A549 (cell line): ENCODE results near the gene LUZP2. TPM values are rescaled to one million over a fixed set of nuclear protein-coding genes. Genes with fewer than 3 reads are reported as not detected.

ENCODE experiments used
- ATAC-seq, 2 experiments: fragments of 200-7000 bp in 1 of 2; fragments of >200 bp in 1 of 2; cut with Nextera tagmentation in 1 of 2; cut with Tn5 transposase in 1 of 2; 3 replicates each; pipeline versions ENCODE4 v1.8.0 to v1.9.1; 2018 to 2020; ENCODE audit warnings: mild to moderate bottlenecking in 1 of 2, moderate library complexity in 1 of 2
- CTCF ChIA-PET: fragments of 300-600 bp; sonication (Branson Sonifier 250); formaldehyde crosslinking; extraction: SDS; loops from one replicate; lab custom pipeline; 2021; ENCODE audit warnings: antibody characterized with exemption, inconsistent platforms; lab: Yijun Ruan, JAX
- POLR2A ChIA-PET: fragments of 350-600 bp; formaldehyde crosslinking; extraction: SDS; loops from one replicate; lab custom pipeline; 2021; ENCODE audit warnings: antibody characterized with exemption, inconsistent platforms; lab: Yijun Ruan, JAX
- DNase-seq, 2 experiments: peaks; one replicate each; pipeline versions ENCODE4 v3.0.0 to v3.0.0-alpha.2; 2011 to 2016; ENCODE audit warnings: low read depth in 1 of 2, low spot score in 1 of 2
- FAIRE-seq: peaks from 2 replicates; lab custom pipeline; 2011; peaks lifted over from hg19 to GRCh38; lab: Jason Lieb, UNC
- H3K27ac ChIP-seq, 2 experiments: fragments of >200 bp; sonication (Bioruptor Twin); formaldehyde crosslinking; 3 replicates each; pipeline ENCODE4 v1.5.1; 2016 to 2017
- H3K4me1 ChIP-seq: fragments of >200 bp; sonication (Bioruptor Twin); formaldehyde crosslinking; 3 replicates; pipeline ENCODE4 v1.6.1; 2016
- H3K4me2 ChIP-seq: fragments of >200 bp; sonication (Bioruptor Twin); formaldehyde crosslinking; 3 replicates; pipeline ENCODE4 v1.6.1; 2016
- H3K4me3 ChIP-seq: fragments of >200 bp; sonication (Bioruptor Twin); formaldehyde crosslinking; 3 replicates; pipeline ENCODE4 v1.5.1; 2016
- H3K9me3 ChIP-seq: fragments of >200 bp; sonication (Bioruptor Twin); formaldehyde crosslinking; 3 replicates; pipeline ENCODE4 v1.6.1; 2016
- CBX2 ChIP-seq: fragments of 200-600 bp; sonication (generic); IDR thresholded peaks from 2 replicates; pipeline ENCODE4 v1.6.1; 2016; ENCODE audit warnings: low read depth, mild to moderate bottlenecking, borderline replicate concordance
- EHMT2 ChIP-seq: fragments of 200-600 bp; sonication (generic); IDR thresholded peaks from 2 replicates; pipeline ENCODE4 v1.6.1; 2016; ENCODE audit warnings: antibody characterized with exemption, low read depth, mild to moderate bottlenecking, moderate library complexity
- FOSL2 ChIP-seq, 2 experiments: fragments of 450-650 bp in 1 of 2; fragments of >200 bp in 1 of 2; sonication (Bioruptor Twin) in 1 of 2; formaldehyde crosslinking; IDR thresholded peaks; 2 replicates each; pipeline versions ENCODE4 v1.5.0 to v1.6.1; 2016 to 2020; ENCODE audit warnings: mild to moderate bottlenecking in 1 of 2, moderate library complexity in 1 of 2
- GATA3 ChIP-seq: IDR thresholded peaks from 2 replicates; pipeline ENCODE4 v1.6.1; 2012; ENCODE audit warnings: borderline replicate concordance
- HDAC2 ChIP-seq: fragments of 200-600 bp; sonication (generic); IDR thresholded peaks from 2 replicates; pipeline ENCODE4 v1.6.1; 2016
- HOXA7 ChIP-seq: fragments of 250-450 bp; sonication (Bioruptor Pico); IDR thresholded peaks from 2 replicates; pipeline ENCODE4 v1.5.0; 2020; ENCODE audit warnings: mild to moderate bottlenecking, moderate library complexity
- HOXB13 ChIP-seq: fragments of 250-450 bp; sonication (Bioruptor Pico); IDR thresholded peaks from 2 replicates; pipeline ENCODE4 v1.5.0; 2020; ENCODE audit warnings: low read depth, mild to moderate bottlenecking, moderate library complexity
- KDM5A ChIP-seq: fragments of 200-600 bp; sonication (generic); IDR thresholded peaks from 2 replicates; pipeline ENCODE4 v1.6.1; 2016; ENCODE audit warnings: antibody characterized with exemption, mild to moderate bottlenecking
- MAZ ChIP-seq: fragments of 150-350 bp; IDR thresholded peaks from 2 replicates; pipeline ENCODE4 v1.6.1; 2014; ENCODE audit warnings: antibody characterized with exemption, low read depth, low read length, borderline replicate concordance
- MYC ChIP-seq: IDR thresholded peaks from 2 replicates; pipeline ENCODE4 v1.6.1; 2012; ENCODE audit warnings: mild to moderate bottlenecking, inconsistent platforms, low read length, improper control_type of control experiment, borderline replicate concordance
- NPAS2 ChIP-seq: fragments of 250-450 bp; sonication (Bioruptor Pico); IDR thresholded peaks from 2 replicates; pipeline ENCODE4 v1.8.0; 2022; ENCODE audit warnings: mild to moderate bottlenecking, moderate library complexity, borderline replicate concordance
- PHF8 ChIP-seq: fragments of 200-600 bp; sonication (generic); IDR thresholded peaks from 2 replicates; pipeline ENCODE4 v1.6.1; 2016; ENCODE audit warnings: low read depth, mild to moderate bottlenecking, antibody characterized with exemption, moderate library complexity, borderline replicate concordance
- POLR2AphosphoS2 ChIP-seq: conservative IDR thresholded peaks from 2 replicates; pipeline ENCODE4 v1.6.1; 2012; ENCODE audit warnings: low read length, improper control_type of control experiment, inconsistent platforms
- RAD21 ChIP-seq, 2 experiments: fragments of >200 bp in 1 of 2; sonication (Bioruptor Twin) in 1 of 2; formaldehyde crosslinking in 1 of 2; IDR thresholded peaks in 1 of 2; conservative IDR thresholded peaks in 1 of 2; 2 replicates in 1 of 2; 3 replicates in 1 of 2; pipeline ENCODE4 v1.6.1; 2012 to 2018; ENCODE audit warnings: inconsistent platforms in 1 of 2
- RARB ChIP-seq: fragments of 250-450 bp; sonication (Bioruptor Pico); IDR thresholded peaks from 2 replicates; pipeline ENCODE4 v1.8.0; 2021; ENCODE audit warnings: mild to moderate bottlenecking, moderate library complexity
- RFX5 ChIP-seq: fragments of 450-650 bp; IDR thresholded peaks from 2 replicates; pipeline ENCODE4 v1.7.1; 2014; ENCODE audit warnings: antibody characterized with exemption, mild to moderate bottlenecking, moderate library complexity
- RNF2 ChIP-seq: fragments of 200-600 bp; sonication (generic); IDR thresholded peaks from 2 replicates; pipeline ENCODE4 v1.6.1; 2016; ENCODE audit warnings: low read depth, mild to moderate bottlenecking, antibody characterized with exemption, moderate library complexity, borderline replicate concordance
- TP53 ChIP-seq: fragments of 250-450 bp; sonication (Bioruptor Pico); IDR thresholded peaks from 2 replicates; pipeline ENCODE4 v1.5.0; 2021; ENCODE audit warnings: mild to moderate bottlenecking, moderate library complexity
- ZNF302 ChIP-seq: fragments of 250-450 bp; sonication (Bioruptor Pico); IDR thresholded peaks from 2 replicates; pipeline ENCODE4 v1.9.0; 2021; ENCODE audit warnings: inconsistent platforms, mild to moderate bottlenecking, moderate library complexity
- WGBS: methylation state at CpG from one replicate; pipeline ENCODE4 v1.1.6; 2017; ENCODE audit errors: missing lambda C conversion rate; 5-methylcytosine and 5-hydroxymethylcytosine counted together
- polyA plus RNA-seq, 4 experiments: library from polyadenylated mRNA; depleted of rRNA in 3 of 4; stranded (reverse); fragments of >200 nt; fragmentation: RNase III in 1 of 4; extraction: RNeasy Plus Mini Kit Qiagen cat#74134 plus additional on column Dnase treatment in 1 of 4; gene quantifications; 2 replicates in 3 of 4; 3 replicates in 1 of 4; pipeline ENCODE4 v1.2.3, GENCODE V29; 2011 to 2017
- TF ChIP-seq, protein P1 (sequence below): fragments of >200 bp; sonication (Bioruptor Twin); formaldehyde crosslinking; IDR thresholded peaks from 2 replicates; pipeline ENCODE4 v1.6.1; 2016
- TF ChIP-seq, protein P2 (sequence below): fragments of 200-600 bp; sonication (generic); IDR thresholded peaks from 2 replicates; pipeline ENCODE4 v1.6.1; 2016; ENCODE audit warnings: antibody characterized with exemption, mild to moderate bottlenecking, moderate library complexity
- TF ChIP-seq, protein P3 (sequence below): fragments of 450-650 bp; IDR thresholded peaks from 2 replicates; pipeline ENCODE4 v1.6.1; 2014; ENCODE audit warnings: antibody characterized with exemption
- TF ChIP-seq, protein P4 (sequence below): IDR thresholded peaks from 2 replicates; pipeline ENCODE4 v1.6.1; 2012; ENCODE audit warnings: low read depth, borderline replicate concordance
- TF ChIP-seq, protein P5 (sequence below): fragments of >200 bp; sonication (Bioruptor Twin); formaldehyde crosslinking; IDR thresholded peaks from 3 replicates; pipeline ENCODE4 v1.5.1; 2016

Gene LUZP2
- polyA plus RNA-seq, 2 of the 4 experiments (the other 2 are of a cell fraction): not detected

DNA sequence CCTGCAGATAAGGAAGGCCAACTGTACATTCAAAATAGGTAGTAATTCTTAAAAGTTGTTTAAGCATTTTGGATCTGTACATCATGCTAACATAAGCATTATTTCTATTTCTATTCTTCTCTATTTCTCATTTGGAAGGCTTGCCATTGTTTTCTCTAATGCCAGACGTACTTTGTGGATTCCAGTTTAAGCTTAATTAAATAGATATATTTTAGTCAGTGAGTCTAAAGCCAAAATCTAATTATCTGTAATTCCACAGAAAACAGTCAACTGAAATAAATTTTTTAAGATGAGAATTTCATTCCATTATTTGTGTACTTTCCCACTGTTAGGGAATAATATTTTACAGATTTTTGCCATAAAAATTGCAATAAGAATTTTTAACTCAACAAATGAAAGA, 123.0 kb downstream of the LUZP2 start:
- TF ChIP-seq, protein P1, sequence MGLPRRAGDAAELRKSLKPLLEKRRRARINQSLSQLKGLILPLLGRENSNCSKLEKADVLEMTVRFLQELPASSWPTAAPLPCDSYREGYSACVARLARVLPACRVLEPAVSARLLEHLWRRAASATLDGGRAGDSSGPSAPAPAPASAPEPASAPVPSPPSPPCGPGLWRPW: no peak
- TF ChIP-seq KDM5A (no peak), RARB (CRISPR knock-in tag) (no peak), RAD21 (conservative IDR thresholded peaks at IDR 0.05 in 1 of 2, IDR thresholded peaks at IDR 0.05 in 1 of 2) (no peak), RFX5 (no peak), FOSL2 (IDR thresholded peaks at IDR 0.05) (no peak), FOSL2 (CRISPR knock-in tag; IDR thresholded peaks at IDR 0.05) (no peak), MAZ (no peak)
- TF ChIP-seq, protein P2, sequence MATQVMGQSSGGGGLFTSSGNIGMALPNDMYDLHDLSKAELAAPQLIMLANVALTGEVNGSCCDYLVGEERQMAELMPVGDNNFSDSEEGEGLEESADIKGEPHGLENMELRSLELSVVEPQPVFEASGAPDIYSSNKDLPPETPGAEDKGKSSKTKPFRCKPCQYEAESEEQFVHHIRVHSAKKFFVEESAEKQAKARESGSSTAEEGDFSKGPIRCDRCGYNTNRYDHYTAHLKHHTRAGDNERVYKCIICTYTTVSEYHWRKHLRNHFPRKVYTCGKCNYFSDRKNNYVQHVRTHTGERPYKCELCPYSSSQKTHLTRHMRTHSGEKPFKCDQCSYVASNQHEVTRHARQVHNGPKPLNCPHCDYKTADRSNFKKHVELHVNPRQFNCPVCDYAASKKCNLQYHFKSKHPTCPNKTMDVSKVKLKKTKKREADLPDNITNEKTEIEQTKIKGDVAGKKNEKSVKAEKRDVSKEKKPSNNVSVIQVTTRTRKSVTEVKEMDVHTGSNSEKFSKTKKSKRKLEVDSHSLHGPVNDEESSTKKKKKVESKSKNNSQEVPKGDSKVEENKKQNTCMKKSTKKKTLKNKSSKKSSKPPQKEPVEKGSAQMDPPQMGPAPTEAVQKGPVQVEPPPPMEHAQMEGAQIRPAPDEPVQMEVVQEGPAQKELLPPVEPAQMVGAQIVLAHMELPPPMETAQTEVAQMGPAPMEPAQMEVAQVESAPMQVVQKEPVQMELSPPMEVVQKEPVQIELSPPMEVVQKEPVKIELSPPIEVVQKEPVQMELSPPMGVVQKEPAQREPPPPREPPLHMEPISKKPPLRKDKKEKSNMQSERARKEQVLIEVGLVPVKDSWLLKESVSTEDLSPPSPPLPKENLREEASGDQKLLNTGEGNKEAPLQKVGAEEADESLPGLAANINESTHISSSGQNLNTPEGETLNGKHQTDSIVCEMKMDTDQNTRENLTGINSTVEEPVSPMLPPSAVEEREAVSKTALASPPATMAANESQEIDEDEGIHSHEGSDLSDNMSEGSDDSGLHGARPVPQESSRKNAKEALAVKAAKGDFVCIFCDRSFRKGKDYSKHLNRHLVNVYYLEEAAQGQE: no peak
- TF ChIP-seq, protein P3, sequence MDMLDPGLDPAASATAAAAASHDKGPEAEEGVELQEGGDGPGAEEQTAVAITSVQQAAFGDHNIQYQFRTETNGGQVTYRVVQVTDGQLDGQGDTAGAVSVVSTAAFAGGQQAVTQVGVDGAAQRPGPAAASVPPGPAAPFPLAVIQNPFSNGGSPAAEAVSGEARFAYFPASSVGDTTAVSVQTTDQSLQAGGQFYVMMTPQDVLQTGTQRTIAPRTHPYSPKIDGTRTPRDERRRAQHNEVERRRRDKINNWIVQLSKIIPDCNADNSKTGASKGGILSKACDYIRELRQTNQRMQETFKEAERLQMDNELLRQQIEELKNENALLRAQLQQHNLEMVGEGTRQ: no peak
- TF ChIP-seq, protein P4, sequence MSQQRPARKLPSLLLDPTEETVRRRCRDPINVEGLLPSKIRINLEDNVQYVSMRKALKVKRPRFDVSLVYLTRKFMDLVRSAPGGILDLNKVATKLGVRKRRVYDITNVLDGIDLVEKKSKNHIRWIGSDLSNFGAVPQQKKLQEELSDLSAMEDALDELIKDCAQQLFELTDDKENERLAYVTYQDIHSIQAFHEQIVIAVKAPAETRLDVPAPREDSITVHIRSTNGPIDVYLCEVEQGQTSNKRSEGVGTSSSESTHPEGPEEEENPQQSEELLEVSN: no peak
- H3K4me1 ChIP-seq: no peaks in the 10 kb centered on the region
- no peak overlapping the region for H3K27ac ChIP-seq
- ATAC-seq: no peak
- no peak overlapping the region for H3K4me2 ChIP-seq
- FAIRE-seq: no peak
- no peak for DNase-seq
- no peak overlapping the region for H3K4me3 ChIP-seq
- CTCF ChIA-PET: no interaction called here
- POLR2A ChIA-PET: no interaction called here
- no peaks in the 10 kb centered on the region for H3K9me3 ChIP-seq
- WGBS: 21% methylated on average over 1 of the region's 1 CpG

DNA sequence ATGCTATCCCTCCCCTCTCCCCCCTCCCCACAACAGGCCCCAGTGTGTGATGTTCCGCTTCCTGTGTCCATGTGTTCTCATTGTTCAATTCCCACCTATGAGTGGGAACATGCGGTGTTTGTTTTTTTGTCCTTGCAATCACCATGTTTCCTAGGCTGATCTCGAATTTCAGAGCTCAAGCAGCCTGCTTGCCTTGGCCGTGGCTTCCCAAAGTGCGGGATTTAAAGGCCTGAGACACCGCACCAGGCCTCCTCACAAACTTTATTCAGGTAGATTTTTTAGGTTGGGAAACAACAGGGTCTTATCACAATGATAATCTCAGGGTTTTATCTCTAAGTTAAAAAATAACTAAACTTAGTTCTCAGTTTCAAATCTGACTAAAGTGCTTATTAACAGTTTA, 125.4 kb downstream of the LUZP2 start:
- POLR2A ChIA-PET: no interaction called here
- CTCF ChIA-PET: no interaction called here
- Histone ChIP-seq H3K4me3 (no peak overlapping the region), H3K4me2 (no peak overlapping the region), H3K27ac (no peak overlapping the region), H3K9me3 (no peaks in the 10 kb centered on the region), H3K4me1 (no peaks in the 10 kb centered on the region)
- no peak for TF ChIP-seq TP53 (CRISPR knock-in tag)
- no peak for TF ChIP-seq CBX2
- TF ChIP-seq GATA3: no peak
- no peak for TF ChIP-seq HDAC2
- TF ChIP-seq HOXA7: no peak
- TF ChIP-seq POLR2AphosphoS2: no peak
- TF ChIP-seq PHF8: no peak
- TF ChIP-seq ZNF302 (CRISPR knock-in tag): no peak
- no peak for TF ChIP-seq MYC
- no peak for TF ChIP-seq NPAS2 (CRISPR knock-in tag)
- no peak for TF ChIP-seq RNF2
- TF ChIP-seq, protein P5, sequence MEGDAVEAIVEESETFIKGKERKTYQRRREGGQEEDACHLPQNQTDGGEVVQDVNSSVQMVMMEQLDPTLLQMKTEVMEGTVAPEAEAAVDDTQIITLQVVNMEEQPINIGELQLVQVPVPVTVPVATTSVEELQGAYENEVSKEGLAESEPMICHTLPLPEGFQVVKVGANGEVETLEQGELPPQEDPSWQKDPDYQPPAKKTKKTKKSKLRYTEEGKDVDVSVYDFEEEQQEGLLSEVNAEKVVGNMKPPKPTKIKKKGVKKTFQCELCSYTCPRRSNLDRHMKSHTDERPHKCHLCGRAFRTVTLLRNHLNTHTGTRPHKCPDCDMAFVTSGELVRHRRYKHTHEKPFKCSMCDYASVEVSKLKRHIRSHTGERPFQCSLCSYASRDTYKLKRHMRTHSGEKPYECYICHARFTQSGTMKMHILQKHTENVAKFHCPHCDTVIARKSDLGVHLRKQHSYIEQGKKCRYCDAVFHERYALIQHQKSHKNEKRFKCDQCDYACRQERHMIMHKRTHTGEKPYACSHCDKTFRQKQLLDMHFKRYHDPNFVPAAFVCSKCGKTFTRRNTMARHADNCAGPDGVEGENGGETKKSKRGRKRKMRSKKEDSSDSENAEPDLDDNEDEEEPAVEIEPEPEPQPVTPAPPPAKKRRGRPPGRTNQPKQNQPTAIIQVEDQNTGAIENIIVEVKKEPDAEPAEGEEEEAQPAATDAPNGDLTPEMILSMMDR: no peak
- TF ChIP-seq HOXB13: no peak
- TF ChIP-seq EHMT2: no peak
- FAIRE-seq (no peak), ATAC-seq (no peak), DNase-seq (no peak)
- WGBS: 46% methylated on average over 6 of the region's 6 CpGs
